HepG2 (cell line): ENCODE results near the gene CNR1.

Source experiments
- BHLHE40 ChIP-seq: IDR thresholded peaks from 2 replicates; pipeline ENCODE4 v1.6.1; 2011; ENCODE audit warnings: low read length, improper control_type of control experiment
- BRD4 ChIP-seq: sonication (generic); formaldehyde crosslinking; IDR thresholded peaks from 2 replicates; pipeline ENCODE4 v1.4.0; 2020; ENCODE audit warnings: missing genetic modification reagents
- NCOR1 ChIP-seq: fragments of 200-600 bp; sonication (generic); IDR thresholded peaks from 2 replicates; pipeline ENCODE4 v1.7.0; 2017; ENCODE audit warnings: antibody characterized with exemption, low read length, borderline replicate concordance
- PHF8 ChIP-seq: sonication (generic); formaldehyde crosslinking; IDR thresholded peaks from 2 replicates; pipeline ENCODE4 v1.5.0; 2020; ENCODE audit warnings: missing genetic modification reagents
- REST ChIP-seq, 2 experiments: IDR thresholded peaks; 2 replicates each; pipeline ENCODE4 v1.6.1; 2011 to 2012; ENCODE audit warnings: low read length in 2 of 2, borderline replicate concordance in 1 of 2, low read depth in 1 of 2, mild to moderate bottlenecking in 1 of 2, moderate library complexity in 1 of 2
- ZNF549 ChIP-seq: sonication (generic); formaldehyde crosslinking; IDR thresholded peaks from 2 replicates; pipeline ENCODE4 v1.5.0; 2020; ENCODE audit warnings: missing genetic modification reagents

- TF ChIP-seq REST (IDR thresholded peaks at IDR 0.05; ENCODE audit: borderline replicate concordance in 1 of 2, low read depth in 1 of 2, low read length in 2 of 2), result no peak
- TF ChIP-seq BHLHE40, result no peak
- no peak for TF ChIP-seq NCOR1
- no peak for TF ChIP-seq BRD4
- TF ChIP-seq PHF8 (CRISPR knock-in tag), result no peak
- TF ChIP-seq ZNF549 (CRISPR knock-in tag), result no peak
Observed at GRCh38 chr6:88208726-88209125, 42.6 kb upstream of the CNR1 start.
